NCI-H1417 treated with DMSO at 0.1 percent for 48 hours (cell line): ENCODE measurements around the gene MAPRE2.
"Not testable (repeated sequence)": the region's sequence is repeated elsewhere in the genome, so short reads cannot be mapped to it uniquely, and the experiment has no call there.

ENCODE experiments used
- DNase-seq: peaks from one replicate; lab custom pipeline; 2025; lab: John Stamatoyannopoulos, UW

MAPRE2 gene

GRCh38 chr18:35153609-35154272, 112.5 kb downstream of the MAPRE2 start:
- no peak for DNase-seq

GRCh38 chr18:35155398-35156117, 114.3 kb downstream of the MAPRE2 start:
- no peak for DNase-seq

GRCh38 chr18:35157181-35157580, 116.0 kb downstream of the MAPRE2 start:
- no peak for DNase-seq

- no peak for DNase-seq
These were observed 117.7 kb downstream of the MAPRE2 start for GRCh38 chr18:35158728-35159450.

GRCh38 chr18:35159782-35160181, 118.6 kb downstream of the MAPRE2 start:
- no peak for DNase-seq

GRCh38 chr18:35161485-35161884, 120.3 kb downstream of the MAPRE2 start:
- DNase-seq, result no peak

GRCh38 chr18:35161934-35162333, 120.7 kb downstream of the MAPRE2 start:
- DNase-seq, result no peak

GRCh38 chr18:35163014-35163539, 121.9 kb downstream of the MAPRE2 start:
- no peak for DNase-seq

- DNase-seq, result no peak
These were observed 122.5 kb downstream of the MAPRE2 start for GRCh38 chr18:35163721-35164120.

GRCh38 chr18:35164133-35164532, 122.9 kb downstream of the MAPRE2 start:
- DNase-seq, result no peak

- no peak for DNase-seq
These were observed 126.1 kb downstream of the MAPRE2 start for GRCh38 chr18:35167332-35167731.

GRCh38 chr18:35167857-35168256, 126.6 kb downstream of the MAPRE2 start:
- no peak for DNase-seq

- not testable (repeated sequence) for DNase-seq
These were observed 129.1 kb downstream of the MAPRE2 start for GRCh38 chr18:35170323-35170722.

GRCh38 chr18:35171315-35171987, 130.2 kb downstream of the MAPRE2 start:
- no peak for DNase-seq

GRCh38 chr18:35172009-35172408, 130.8 kb downstream of the MAPRE2 start:
- DNase-seq, result no peak

GRCh38 chr18:35172451-35173035, 131.3 kb downstream of the MAPRE2 start:
- no peak for DNase-seq

- DNase-seq, result peak; percentile 31
These were observed 133.0 kb downstream of the MAPRE2 start for GRCh38 chr18:35174093-35174731.

GRCh38 chr18:35174745-35175144, 133.5 kb downstream of the MAPRE2 start:
- DNase-seq, result peak; percentile 31

- DNase-seq, result no peak
These were observed 135.7 kb downstream of the MAPRE2 start for GRCh38 chr18:35176925-35177324.

GRCh38 chr18:35178260-35178659, 137.0 kb downstream of the MAPRE2 start:
- no peak for DNase-seq

- no peak for DNase-seq
These were observed 138.7 kb downstream of the MAPRE2 start for GRCh38 chr18:35179906-35180305.
